ENCODE results near the gene SLC25A42. TPM values are rescaled to one million over a fixed set of nuclear protein-coding genes. Genes with fewer than 3 reads are reported as not detected.
A peak's percentile ranks its signal among the peaks of the same experiment; 100 is the strongest.

SLC25A42 gene
- total RNA-seq, 2 donors from 2014 or later: 14.1 to 18.5 TPM

DNA sequence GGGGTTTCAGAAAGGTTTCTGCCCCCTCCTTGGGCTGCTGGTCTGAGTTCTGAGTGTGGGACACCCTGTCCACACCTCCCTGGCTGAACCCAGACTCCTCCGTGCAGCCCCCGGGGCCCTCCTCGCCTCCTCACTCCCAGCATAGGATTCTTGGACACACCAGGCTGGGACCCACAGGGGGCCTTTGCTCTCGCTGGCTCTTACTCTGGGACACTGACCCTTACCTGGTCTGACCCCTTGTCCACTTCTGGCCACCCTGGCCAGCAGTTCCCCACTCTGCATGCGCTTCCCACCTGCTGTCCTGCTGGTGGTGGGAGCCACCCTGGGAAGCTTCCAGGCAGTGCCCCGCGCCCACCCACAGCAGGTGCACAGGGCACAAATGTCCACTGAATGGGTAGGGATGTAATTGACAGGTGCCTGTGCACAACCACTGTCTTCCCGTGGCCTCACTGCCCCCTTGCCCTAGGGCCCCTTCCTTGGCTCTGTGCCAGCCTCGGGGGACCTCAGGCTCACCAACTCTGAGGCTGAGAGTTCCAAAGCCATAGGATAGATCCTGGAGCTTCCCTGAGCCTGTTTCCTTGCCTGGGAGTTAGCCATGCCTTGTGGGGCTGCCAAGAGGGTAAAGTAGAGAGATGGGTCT is 7.0 kb upstream of the SLC25A42 start:
- Mint-ChIP-seq H3K27me3 (no peaks in the 10 kb centered on the region), H3K36me3 (ENCODE audit: low read depth) (peaks cover 39% of the 10 kb centered on the region), H3K27ac (no peak overlapping the region), H3K4me3 (no peak overlapping the region), H3K9me3 (no peaks in the 10 kb centered on the region), H3K4me1 (no peaks in the 10 kb centered on the region)
- ATAC-seq (replicated peaks): no peak

DNA sequence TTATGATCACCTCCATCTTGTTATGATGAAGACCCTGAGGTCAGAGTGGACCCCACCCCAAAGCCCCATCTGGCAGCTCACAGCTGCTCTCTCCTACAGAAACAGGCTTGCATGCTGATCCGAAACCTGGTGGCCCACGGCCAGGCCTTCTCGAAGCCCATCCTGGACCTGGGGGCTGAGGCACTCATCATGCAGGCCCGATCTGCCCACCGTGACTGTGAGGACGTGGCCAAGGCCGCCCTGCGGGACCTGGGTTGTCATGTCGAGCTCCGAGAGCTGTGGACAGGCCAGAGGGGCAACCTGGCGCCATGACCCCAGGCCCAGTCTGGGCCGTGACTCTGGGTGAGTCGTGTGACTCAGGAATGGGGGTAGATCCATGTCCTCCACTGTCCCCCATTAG is 6.5 kb upstream of the SLC25A42 start:
- Mint-ChIP-seq H3K27ac (no peak overlapping the region), H3K27me3 (no peaks in the 10 kb centered on the region), H3K4me1 (no peaks in the 10 kb centered on the region), H3K36me3 (ENCODE audit: low read depth) (peaks cover 37% of the 10 kb centered on the region), H3K4me3 (no peak overlapping the region), H3K9me3 (no peaks in the 10 kb centered on the region)
- ATAC-seq (replicated peaks): no peak

GRCh38 chr19:19057720-19058119 is 6.1 kb upstream of the SLC25A42 start:
- H3K4me3 Mint-ChIP-seq: no peak overlapping the region
- H3K4me1 Mint-ChIP-seq: no peaks in the 10 kb centered on the region
- H3K36me3 Mint-ChIP-seq (ENCODE audit: low read depth): peaks cover 34% of the 10 kb centered on the region
- ATAC-seq (replicated peaks): no peak
- no peaks in the 10 kb centered on the region for H3K27me3 Mint-ChIP-seq
- no peak overlapping the region for H3K27ac Mint-ChIP-seq
- no peaks in the 10 kb centered on the region for H3K9me3 Mint-ChIP-seq

DNA sequence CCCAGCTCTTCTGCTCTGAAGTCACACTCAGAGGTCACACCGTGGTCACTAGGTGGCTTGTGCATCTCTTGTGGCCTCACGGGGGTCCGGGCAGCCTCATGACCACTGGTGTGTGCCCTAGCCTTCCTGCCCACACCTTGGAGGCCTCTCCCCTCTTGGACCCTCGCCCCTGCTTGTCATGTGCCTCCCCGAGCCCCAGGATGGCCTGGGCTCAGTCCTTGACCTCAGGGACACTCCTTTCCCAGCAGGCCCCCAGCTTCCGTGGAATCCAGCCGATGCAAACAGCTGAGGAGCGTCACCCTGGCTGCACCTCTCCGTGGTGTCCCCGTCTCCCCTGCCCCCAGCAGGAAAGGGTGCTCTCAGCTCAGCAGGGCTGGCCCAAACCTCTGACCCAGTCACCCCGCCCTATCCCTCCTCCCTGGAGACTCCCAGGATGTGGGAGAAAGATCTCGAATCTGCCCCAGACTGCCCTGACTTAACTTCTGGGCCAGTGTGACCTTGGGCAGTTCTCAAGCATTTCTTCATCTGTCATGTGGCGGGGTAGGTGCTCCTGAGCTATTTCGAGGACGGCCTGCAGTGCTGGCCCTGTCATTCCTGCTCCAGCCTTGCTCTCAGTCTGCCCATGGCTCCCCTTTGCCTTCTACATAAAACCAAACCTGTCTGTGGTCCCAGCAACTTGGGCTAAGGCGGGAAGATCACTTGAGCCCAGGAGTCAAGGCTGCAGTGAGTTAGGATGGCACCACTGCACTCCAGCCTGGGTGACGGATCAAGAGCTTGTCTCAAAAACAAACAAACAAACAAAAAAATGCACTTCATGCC is 4.6 kb upstream of the SLC25A42 start:
- H3K9me3 Mint-ChIP-seq: no peaks in the 10 kb centered on the region
- no peak for ATAC-seq (replicated peaks)
- H3K36me3 Mint-ChIP-seq (ENCODE audit: low read depth): peaks cover 23% of the 10 kb centered on the region
- no peaks in the 10 kb centered on the region for H3K4me1 Mint-ChIP-seq
- H3K27ac Mint-ChIP-seq: no peak overlapping the region
- no peaks in the 10 kb centered on the region for H3K27me3 Mint-ChIP-seq
- H3K4me3 Mint-ChIP-seq: no peak overlapping the region

DNA sequence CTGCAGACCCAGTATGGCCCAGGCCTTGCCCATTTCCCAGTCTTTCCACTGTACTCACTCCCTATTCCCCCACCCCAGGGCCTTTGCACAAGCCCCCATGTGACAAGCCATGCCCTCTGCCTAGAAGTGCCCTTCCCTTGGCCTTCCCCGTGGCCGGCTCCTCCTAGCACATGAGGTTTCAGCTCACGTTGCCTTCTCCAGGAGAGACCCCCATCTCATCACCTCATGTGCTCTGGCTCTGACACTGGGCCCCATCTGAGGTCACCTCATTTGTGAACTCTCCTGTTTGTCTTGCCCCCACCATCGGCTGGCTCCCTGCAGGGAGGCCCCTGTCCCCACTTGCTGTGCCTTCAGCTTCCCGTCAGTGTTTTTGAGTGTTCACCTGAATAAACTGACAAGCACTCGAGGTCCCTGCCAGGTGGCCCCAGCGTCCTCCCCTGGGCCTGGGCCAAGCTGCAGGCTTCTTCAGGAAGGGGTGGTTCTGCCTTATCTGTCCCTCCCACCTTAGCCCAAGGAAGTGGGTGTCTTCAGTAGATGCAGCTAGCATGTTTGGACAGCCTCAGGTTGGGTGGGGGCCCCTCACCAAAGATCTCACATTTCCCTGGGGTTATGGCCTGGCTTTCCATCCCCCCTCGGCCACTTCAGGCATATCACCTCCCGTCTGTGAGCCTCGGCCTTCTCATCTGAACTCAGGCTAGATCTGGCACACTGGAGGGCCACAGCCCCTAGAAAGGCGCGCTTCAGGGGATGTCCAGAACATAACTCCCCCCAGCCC is 3.8 kb upstream of the SLC25A42 start:
- Mint-ChIP-seq H3K4me1 (peaks cover 6% of the 10 kb centered on the region), H3K27ac (no peak overlapping the region), H3K36me3 (ENCODE audit: low read depth) (peaks cover 20% of the 10 kb centered on the region), H3K9me3 (no peaks in the 10 kb centered on the region), H3K4me3 (no peak overlapping the region), H3K27me3 (no peaks in the 10 kb centered on the region)
- ATAC-seq (replicated peaks): no peak

DNA sequence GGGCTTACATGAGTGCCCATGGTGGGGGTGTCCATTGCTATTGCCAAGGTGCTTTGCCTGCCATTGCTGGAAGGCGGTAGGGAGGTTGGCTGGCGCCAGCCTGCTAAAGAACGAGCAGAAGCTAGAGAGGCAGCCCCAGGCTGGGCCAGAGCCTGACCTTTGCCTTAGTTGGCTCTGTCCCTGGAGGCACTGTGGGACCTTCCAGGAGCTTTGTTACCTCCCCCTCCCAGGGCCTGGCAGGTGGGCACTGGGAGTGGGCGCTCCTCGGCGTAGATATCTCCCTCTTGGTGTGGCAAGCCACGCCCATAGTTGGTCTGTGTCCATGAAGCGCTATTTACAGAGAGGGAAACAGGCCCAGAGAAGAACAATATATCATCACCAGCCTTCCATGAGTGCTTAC is 2.3 kb upstream of the SLC25A42 start:
- Mint-ChIP-seq H3K4me1 (peaks cover 6% of the 10 kb centered on the region), H3K4me3 (no peak overlapping the region), H3K36me3 (ENCODE audit: low read depth) (peaks cover 9% of the 10 kb centered on the region), H3K27ac (no peak overlapping the region), H3K9me3 (no peaks in the 10 kb centered on the region), H3K27me3 (no peaks in the 10 kb centered on the region)
- ATAC-seq (replicated peaks): no peak

DNA sequence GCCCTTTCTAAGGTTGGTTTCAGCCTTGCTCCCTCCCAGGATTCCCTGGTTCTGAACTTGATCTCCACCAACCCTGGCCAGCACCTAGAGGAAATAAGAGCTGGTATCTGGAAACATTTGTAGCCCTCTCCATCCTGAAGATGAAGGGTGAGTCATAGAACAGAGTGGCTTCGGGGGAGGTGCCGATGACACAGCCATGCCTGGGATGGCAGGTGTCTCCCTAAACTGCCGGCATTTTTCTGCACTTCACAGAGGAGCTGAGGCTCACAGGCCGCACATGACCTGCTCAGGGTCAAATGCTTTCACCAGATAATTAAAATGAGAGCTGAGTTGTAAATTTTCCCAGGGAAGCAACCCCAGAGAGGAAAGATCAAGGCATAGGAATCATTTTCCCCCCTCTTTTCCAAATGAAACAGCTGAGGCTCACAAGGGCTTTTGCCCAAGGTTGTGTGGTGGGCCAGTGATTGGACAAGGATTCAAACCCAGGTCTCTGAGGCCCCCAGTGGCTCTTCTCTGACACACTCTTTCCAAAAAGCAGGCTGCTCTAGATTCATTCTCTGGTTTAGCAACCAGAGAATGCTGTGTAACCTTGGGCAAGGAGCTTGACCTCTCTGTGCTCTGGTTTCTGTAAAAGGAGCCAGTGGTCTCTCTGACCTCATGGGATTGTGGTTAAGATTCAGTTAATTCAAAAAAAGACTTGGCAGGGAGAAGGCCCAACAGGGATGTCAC is 1.2 kb upstream of the SLC25A42 start:
- H3K4me3 Mint-ChIP-seq: peak overlapping the region; percentile 87
- no peaks in the 10 kb centered on the region for H3K9me3 Mint-ChIP-seq
- peak overlapping the region; percentile 75 for H3K27ac Mint-ChIP-seq
- no peak for ATAC-seq (replicated peaks)
- H3K27me3 Mint-ChIP-seq: no peaks in the 10 kb centered on the region
- no peaks in the 10 kb centered on the region for H3K36me3 Mint-ChIP-seq (ENCODE audit: low read depth)
- H3K4me1 Mint-ChIP-seq: peaks cover 6% of the 10 kb centered on the region

DNA sequence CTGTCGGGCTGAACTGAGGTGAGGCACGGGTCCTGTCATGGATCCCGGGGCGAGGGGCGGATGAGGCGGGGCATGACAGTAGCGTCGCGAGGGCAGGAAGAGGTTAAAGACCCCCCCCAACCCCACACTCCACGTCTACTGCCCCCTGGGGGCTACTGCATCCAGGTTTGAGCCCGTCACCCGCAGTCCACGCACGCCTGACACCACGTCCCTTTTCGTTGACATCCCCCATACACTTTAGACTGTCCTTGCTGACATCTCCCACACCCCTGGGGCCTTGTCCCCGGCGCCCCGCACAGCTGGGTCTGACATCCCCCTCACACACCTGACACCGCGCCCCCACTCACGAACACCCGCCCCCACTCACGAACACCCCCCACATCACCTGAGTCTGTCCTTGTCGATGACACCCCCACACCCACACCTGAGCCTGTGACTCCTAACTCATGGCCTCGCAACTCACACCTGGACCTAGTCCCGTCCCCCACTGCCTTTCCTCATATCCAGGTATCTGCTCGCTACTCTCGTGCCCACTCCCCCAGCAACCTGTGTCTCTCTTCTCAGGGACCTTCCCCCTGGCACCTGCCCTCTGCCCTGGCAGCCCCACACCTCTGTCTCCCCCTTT is 416 bp downstream of the SLC25A42 start:
- peak overlapping the region; percentile 87 for H3K4me3 Mint-ChIP-seq
- peak overlapping the region; percentile 75 for H3K27ac Mint-ChIP-seq
- peaks cover 6% of the 10 kb centered on the region for H3K4me1 Mint-ChIP-seq
- H3K9me3 Mint-ChIP-seq: no peaks in the 10 kb centered on the region
- H3K27me3 Mint-ChIP-seq: no peaks in the 10 kb centered on the region
- peak; percentile 0 for ATAC-seq (replicated peaks)
- no peaks in the 10 kb centered on the region for H3K36me3 Mint-ChIP-seq (ENCODE audit: low read depth)

GRCh38 chr19:19064811-19065745 is 1.3 kb downstream of the SLC25A42 start:
- H3K9me3 Mint-ChIP-seq: no peaks in the 10 kb centered on the region
- no peak for ATAC-seq (replicated peaks)
- peaks cover 6% of the 10 kb centered on the region for H3K4me1 Mint-ChIP-seq
- peak overlapping the region; percentile 75 for H3K27ac Mint-ChIP-seq
- H3K36me3 Mint-ChIP-seq (ENCODE audit: low read depth): no peaks in the 10 kb centered on the region
- no peaks in the 10 kb centered on the region for H3K27me3 Mint-ChIP-seq
- peak overlapping the region; percentile 87 for H3K4me3 Mint-ChIP-seq

- Mint-ChIP-seq H3K36me3 (ENCODE audit: low read depth) (peaks cover 5% of the 10 kb centered on the region), H3K4me1 (peaks cover 6% of the 10 kb centered on the region), H3K27ac (peak overlapping the region; percentile 52), H3K9me3 (no peaks in the 10 kb centered on the region), H3K4me3 (no peak overlapping the region), H3K27me3 (no peaks in the 10 kb centered on the region)
- no peak for ATAC-seq (replicated peaks)
Measured at GRCh38 chr19:19067276-19068072, 3.7 kb downstream of the SLC25A42 start.

GRCh38 chr19:19068659-19069654 is 5.2 kb downstream of the SLC25A42 start:
- no peak overlapping the region for H3K4me3 Mint-ChIP-seq
- H3K36me3 Mint-ChIP-seq (ENCODE audit: low read depth): peaks cover 12% of the 10 kb centered on the region
- H3K27ac Mint-ChIP-seq: no peak overlapping the region
- ATAC-seq (replicated peaks): no peak
- H3K27me3 Mint-ChIP-seq: no peaks in the 10 kb centered on the region
- H3K4me1 Mint-ChIP-seq: peaks cover 11% of the 10 kb centered on the region
- no peaks in the 10 kb centered on the region for H3K9me3 Mint-ChIP-seq

DNA sequence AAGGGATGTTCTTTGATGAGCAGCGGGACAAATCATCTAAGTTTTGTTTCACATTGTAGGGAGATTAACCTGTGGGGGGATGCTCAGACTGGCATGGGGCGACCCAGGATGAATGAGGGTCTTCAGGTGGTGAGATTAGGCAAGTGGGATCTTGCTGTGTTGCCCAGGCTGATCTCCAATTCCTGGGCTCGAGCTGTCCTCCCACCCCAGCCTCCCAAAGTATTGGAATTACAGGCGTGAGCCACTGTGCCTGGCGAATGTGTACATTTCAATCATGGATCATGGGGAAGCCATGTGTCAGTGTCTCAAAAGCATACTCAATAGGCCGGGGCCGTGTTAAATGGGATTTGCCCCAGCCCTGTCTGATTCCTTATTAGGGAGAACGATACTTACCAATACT is 8.1 kb downstream of the SLC25A42 start:
- ATAC-seq (replicated peaks): no peak
- Mint-ChIP-seq H3K27ac (no peak overlapping the region), H3K9me3 (no peaks in the 10 kb centered on the region), H3K4me1 (peaks cover 5% of the 10 kb centered on the region), H3K27me3 (no peaks in the 10 kb centered on the region), H3K4me3 (no peak overlapping the region), H3K36me3 (ENCODE audit: low read depth) (peaks cover 16% of the 10 kb centered on the region)
